MM.1S (cell line): ENCODE data around the gene FAM25C.
"Not testable (repeated sequence)": the region's sequence is repeated elsewhere in the genome, so short reads cannot be mapped to it uniquely, and the experiment has no call there.

Experiments used
- CTCF ChIP-seq: fragments of 300-600 bp; sonication (generic); IDR thresholded peaks from 2 replicates; pipeline ENCODE4 v1.5.1; 2016; ENCODE audit warnings: antibody characterized with exemption, low read length, mixed read lengths
- EZH2 ChIP-seq: fragments of 300-600 bp; sonication (generic); optimal IDR thresholded peaks from 2 replicates; pipeline ENCODE3; 2017; ENCODE audit warnings: low read depth, mild to moderate bottlenecking, antibody characterized with exemption, low read length, mixed read lengths
- EZH2phosphoT487 ChIP-seq: fragments of 300-600 bp; sonication (generic); IDR thresholded peaks from 2 replicates; pipeline ENCODE4 v1.6.1; 2018; ENCODE audit warnings: antibody characterized with exemption, low read length

GRCh38 chr10:48002306-48002705, 2.7 kb upstream of the FAM25C start:
- TF ChIP-seq CTCF, EZH2, EZH2phosphoT487: not testable (repeated sequence)
